GM18861 (cell line): ENCODE data around the gene TGFA.

Experiments
- ATAC-seq: cut with Tn5 transposase; IDR thresholded peaks from one replicate; pipeline ENCODE4 v1.9.1; 2021; ENCODE audit not compliant: unreplicated experiment

The TGFA gene

DNA sequence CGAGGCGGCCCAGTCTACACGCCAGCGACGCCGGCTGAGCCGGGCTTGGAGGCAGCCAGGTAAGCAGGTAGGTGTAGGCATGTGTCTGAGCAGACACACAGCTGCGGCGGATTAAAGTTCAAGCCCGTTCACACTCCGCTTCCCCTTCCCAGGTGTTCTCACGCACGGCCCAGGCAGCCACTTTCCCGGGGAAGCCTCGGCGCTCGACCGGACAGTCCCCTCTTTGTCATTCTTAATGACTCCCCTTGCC is 367 bp downstream of the TGFA start:
- ATAC-seq: no peak

DNA sequence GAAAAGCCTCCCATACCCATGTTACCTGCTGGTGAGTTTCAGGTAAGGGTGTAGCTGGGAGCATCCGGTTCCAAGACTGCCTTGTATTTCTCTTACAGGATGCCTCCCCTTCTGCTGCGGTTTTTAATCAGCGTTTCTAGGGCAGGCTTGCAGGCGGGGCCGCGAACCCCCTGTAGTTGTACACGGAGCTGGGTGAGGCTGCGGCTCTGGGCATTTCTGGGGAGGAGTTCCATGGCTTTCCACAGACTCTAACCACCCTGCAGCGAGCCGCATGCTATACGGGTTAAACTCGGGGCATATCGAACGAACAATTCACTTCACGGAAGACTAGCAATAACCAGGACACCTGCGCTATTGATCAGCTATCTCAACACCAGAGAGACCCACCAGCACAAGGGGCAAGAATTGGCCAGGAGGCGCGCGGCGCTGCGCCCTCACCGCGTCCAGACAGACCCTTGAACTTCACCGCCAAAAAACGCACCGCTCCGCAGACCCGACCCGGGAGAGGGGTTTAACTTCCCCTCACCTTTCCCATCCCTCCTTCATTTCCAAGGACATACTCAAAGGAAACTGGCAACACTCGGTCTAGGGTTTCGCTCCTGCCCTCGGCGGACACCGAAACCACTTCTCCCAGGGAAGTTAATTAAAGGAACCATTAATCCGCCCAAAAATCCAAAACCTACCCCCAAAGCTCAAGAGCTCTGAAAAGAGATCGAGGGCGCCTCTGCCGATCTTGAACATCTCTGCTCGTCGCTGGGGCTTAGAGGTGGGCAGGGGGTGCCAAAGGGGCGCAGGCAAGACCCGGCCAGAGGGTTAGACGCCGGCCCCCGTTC is 909 bp downstream of the TGFA start:
- no peak for ATAC-seq

GRCh38 chr2:70551167-70551566 is 2.5 kb downstream of the TGFA start:
- no peak for ATAC-seq

GRCh38 chr2:70549962-70550361 is 3.7 kb downstream of the TGFA start:
- no peak for ATAC-seq

DNA sequence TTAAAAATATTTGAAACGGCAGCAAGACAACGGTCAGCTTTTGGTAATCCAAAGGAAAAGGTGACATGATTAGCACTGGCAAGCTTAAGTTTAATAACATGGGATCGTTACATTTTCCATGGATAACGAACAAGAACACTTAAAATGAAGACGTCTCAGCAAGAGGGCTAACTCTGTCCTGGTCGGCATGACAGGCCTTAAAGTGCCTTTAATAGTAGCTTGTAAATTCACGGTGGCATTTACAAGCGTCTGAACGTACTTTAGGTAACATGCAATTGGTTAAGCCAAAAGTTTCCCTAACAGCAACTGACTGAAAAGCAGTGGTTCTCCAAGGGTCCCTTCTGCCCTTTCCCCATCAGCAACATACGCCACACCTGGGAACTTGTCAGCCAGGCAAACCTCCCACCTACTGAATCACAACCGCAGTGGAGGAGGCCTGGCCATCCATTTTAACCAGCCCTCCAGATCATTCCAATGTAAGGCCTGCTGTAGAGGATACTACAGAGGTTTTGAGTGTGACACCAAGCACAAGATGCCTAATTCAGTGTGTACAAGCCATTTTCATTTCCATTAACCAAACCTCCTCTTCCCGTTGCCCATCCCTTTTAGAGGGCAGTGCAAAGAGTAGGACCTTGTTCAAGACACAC is 4.4 kb downstream of the TGFA start:
- no peak for ATAC-seq

DNA sequence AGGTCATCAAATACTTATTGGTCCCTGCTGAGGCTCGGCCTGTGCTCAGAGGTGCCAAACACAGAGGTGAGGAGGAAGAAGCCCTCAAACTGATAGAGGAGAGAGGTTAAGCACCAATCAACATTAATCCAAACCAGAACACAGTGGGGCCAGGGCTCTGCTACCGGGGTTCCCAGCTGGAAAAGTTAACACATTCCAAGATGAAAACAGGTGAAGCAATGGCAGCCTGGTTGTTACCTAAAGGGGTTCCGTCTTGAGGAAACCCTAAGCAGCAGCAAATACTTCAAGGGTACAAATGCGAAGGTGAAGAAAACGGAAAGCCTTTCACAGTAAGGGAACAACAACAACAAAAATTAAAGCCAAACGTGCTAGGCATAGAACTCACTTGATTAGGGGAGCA is 5.4 kb downstream of the TGFA start:
- ATAC-seq: no peak

GRCh38 chr2:70546885-70547284 is 6.7 kb downstream of the TGFA start:
- ATAC-seq: no peak

- no peak for ATAC-seq
Measured at GRCh38 chr2:70546376-70546775, 7.2 kb downstream of the TGFA start.

DNA sequence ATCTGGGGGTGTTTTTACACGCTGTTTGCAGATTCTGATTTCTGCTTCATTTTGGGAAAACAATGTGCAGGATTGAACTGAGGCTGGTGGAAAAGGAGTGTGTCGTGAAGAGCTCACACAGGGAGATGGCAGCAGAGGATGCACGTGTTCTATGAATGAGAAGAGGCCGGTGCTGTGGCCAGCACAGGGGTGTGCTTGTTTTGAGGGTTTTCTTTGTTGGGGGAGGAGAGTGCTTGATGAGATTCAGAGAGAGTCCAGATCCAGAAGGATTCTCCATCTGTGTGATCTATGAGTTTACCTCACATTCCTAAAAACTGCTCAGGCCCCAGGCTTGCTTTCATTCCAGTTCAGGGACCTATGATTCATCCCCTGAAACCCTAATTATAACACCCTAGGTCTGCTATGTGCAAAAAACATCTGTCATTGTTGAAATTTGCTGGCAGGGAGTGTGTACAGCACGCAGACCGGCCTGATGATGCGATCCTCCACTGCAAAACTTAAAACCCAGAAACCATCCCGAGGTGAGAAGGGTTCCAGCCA is 12.1 kb downstream of the TGFA start:
- ATAC-seq: no peak

- no peak for ATAC-seq
Measured at GRCh38 chr2:70537840-70538239, 15.8 kb downstream of the TGFA start.

- ATAC-seq: no peak
Measured at GRCh38 chr2:70536517-70537055, 17.0 kb downstream of the TGFA start.

GRCh38 chr2:70535573-70535972 is 18.1 kb downstream of the TGFA start:
- ATAC-seq: no peak

- no peak for ATAC-seq
Measured at GRCh38 chr2:70534183-70534836, 19.3 kb downstream of the TGFA start.

DNA sequence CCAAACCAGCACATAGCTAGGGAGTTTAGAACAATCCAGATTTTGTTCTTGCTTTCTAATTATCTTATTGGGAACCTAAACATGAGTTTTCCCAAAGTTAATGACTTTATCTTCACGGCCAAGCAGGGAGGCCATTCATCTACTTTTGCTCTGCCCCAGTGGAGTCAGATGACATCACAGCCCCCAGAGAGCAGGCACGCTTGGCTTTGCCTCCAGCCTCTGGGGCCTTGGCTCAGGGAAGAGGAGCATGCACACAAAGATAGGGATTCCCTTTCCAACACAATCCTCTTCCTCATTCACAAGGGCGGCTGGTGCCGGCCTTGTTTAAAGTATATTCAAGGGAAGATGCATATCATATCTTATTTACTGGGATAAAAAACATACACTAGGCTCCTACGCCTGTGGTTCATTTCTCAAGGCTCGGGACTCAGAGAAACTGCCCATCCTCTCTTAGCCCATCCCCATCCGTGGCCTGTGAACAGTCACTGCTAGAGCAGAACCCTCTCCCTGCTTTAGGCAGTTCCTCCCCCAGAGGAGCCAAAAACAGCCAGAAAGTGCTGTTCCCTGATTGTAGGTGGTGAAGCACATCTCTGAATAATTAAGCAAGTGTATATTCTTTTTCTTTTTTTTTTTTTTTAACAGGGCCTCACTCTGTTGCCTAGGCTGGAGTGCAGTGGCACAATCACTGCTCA is 21.2 kb downstream of the TGFA start:
- ATAC-seq: no peak

DNA sequence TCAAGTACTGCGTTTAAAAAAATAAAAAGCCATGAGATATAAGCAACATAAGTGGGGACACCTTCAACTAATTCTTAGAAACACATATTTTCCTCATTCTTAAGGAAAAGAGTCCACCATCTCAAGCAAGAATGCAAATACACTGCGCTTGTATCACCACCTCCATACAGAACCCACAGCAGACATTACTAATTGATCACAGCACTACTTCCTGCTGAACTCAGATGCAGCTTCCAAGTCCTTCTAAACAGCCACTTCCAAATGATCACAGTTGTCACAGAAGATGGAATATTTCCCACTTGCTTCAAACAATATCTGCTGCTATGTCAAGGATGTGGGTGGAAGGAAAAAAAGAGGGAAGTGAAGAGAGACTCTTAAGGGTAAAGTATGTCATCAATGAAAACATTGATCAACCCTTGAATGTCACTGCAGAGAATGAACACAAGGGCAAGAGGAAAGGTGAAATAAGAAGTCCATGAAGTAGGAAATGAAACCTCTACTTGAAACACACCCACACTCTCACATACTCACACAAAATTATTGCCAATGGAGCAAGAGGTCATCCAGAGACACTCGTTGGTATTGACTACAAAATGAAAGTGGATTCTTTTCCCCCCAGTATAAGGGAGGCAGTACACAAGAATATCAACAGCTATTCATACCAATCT is 22.1 kb downstream of the TGFA start:
- no peak for ATAC-seq

DNA sequence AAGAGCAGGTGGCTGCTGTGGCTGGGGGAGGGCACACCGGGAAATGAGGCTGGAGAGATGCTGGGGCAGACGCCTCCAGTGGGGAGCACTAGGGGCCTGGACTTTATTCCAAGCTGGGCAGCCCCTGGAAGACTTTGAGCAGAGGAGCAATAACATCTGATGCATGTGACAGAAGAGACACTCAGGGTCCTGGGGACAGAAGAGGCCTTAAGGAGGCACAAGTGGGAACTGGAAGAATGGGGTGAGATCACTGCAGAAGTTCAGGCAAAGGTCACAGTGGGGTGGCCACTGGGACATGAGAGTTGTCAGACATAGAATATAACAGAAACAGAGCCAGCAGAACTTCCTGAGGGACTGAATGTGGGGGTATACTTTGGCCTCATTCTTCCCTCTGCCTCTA is 24.0 kb downstream of the TGFA start:
- ATAC-seq: no peak

GRCh38 chr2:70528929-70529328 is 24.7 kb downstream of the TGFA start:
- no peak for ATAC-seq

DNA sequence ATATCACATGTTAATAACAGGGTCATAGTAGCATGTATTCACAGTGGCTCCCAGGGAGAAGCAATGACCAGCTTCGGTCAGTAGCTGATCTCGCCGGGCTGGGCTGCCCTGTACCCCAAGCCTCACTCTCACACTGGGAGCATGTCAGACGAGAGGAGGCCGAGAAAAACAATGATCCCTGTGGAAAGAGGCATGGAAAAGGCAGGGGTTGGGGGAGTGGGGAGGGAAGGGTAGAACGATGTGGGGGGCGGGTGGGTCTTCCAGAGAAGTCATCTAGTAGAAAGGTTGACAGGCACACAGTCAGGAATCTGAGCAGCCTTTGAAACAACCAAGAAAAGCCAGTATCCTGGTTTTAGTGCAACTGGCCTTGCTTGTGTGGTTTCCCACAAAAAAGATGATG is 25.4 kb downstream of the TGFA start:
- ATAC-seq: no peak

DNA sequence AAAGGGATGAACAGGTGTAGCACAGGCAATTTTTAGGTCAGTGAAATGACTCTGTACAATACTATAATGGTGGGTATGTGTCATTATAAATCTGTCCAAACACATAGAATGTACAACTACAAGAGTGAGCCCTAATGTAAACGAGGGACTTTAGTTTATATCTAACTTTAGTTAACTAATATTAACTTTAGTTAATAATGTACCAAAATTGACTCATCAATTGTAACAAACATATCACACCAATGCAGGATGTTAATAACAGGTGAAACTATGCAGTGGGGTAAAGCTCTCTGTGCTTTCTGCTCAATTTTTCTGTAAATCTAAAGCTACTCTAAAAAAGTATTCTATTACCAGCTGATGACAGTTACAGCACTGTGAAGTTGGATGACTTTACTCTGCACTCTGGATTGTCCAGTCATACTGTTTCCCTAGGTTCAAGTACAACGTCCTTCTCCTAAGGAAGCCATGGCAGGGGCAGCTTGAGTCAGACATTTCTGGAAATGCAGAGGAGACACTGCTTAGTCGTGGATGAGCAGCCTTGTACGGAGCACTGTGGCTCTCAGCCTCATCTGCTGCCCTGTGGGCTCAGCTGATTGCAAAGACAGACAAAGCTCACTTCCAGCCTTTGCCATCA is 26.1 kb downstream of the TGFA start:
- peak; percentile 52 for ATAC-seq

DNA sequence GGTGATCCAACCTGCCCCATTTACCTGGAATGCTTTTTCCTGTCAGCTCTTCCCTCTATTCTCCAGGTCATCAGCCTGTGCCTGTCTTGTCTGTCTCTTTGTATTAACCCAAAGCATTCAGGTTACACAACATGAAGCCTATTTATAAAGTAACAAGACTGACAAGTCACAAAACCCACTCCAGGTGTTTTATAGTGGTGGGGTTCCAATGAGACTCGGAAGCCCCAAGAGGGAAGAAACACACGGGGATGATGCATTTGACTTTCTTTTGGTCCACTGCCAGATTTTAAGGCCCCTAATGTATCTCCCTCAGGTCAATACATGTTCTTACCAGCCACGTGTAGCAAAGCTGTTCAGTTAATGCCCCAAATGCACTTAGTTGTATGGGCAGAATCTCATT is 27.5 kb downstream of the TGFA start:
- no peak for ATAC-seq
